NCI-H2081 (cell line): ENCODE measurements around the gene SPON1.
"Not testable (repeated sequence)": the region's sequence is repeated elsewhere in the genome, so short reads cannot be mapped to it uniquely, and the experiment has no call there.

Experiments
- DNase-seq, 2 experiments: peaks; one replicate each; lab custom pipeline; 2025; lab: John Stamatoyannopoulos, UW

SPON1 gene

GRCh38 chr11:13983081-13983751, 20.7 kb downstream of the SPON1 start:
- no peak for DNase-seq

DNA sequence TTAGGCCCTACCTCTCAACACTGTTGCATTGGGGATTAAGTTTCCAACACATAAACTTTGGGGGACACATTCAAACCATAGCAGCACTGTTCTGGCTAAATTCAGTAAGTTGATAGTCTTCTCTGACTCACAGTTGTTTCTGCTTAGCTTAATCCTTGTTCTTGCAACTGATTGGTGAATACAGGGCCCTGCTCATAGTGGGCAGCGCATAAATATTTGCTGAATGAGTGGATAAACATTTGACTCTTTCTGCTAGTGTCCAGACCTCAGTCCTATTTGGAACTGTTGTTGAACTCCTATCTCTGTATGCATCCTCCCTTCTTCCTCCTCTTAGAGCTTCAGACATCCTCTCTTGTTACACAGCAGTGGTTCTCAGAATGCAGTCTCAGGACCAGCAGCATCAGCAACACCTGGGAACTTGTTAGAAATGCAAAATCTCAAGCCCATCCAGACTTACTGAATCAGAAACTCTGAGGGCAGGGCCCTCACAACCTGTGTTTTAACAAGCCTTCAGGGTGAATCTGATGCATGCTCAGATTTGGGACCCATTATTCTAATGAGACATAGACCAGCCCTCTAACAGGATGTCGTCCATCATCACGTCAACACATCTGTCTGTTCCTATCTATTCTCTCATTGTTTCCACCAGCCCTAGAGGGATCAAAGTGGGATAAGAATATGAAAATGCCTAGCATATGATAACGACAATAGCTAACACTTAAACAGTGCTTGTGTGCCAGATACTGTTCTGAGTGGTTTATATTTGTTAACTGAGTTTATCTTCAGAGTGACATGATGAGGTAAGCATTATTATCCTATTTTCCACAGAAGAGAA, 22.3 kb downstream of the SPON1 start:
- DNase-seq: no peak

DNA sequence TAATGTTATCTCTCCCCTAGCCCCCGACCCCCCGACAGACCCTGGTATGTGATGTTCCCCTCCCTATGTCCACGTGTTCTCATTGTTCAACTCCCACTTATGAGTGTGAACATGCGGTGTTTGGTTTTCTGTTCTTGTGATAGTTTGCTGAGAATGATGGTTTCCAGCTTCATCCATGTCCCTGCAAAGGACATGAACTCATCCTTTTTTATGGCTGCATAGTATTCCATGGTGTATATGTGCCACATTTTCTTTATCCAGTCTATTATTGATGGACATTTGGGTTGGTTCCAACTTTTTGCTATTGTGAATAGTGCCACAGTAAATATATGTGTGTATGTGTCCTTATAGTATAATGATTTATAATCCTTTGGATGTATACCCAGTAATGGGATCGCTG, 24.2 kb downstream of the SPON1 start:
- not testable (repeated sequence) for DNase-seq

GRCh38 chr11:13992158-13992856, 29.8 kb downstream of the SPON1 start:
- not testable (repeated sequence) for DNase-seq

GRCh38 chr11:13993096-13993765, 30.7 kb downstream of the SPON1 start:
- DNase-seq: no peak

- no peak for DNase-seq
These were observed 35.4 kb downstream of the SPON1 start for GRCh38 chr11:13997881-13998280.

DNA sequence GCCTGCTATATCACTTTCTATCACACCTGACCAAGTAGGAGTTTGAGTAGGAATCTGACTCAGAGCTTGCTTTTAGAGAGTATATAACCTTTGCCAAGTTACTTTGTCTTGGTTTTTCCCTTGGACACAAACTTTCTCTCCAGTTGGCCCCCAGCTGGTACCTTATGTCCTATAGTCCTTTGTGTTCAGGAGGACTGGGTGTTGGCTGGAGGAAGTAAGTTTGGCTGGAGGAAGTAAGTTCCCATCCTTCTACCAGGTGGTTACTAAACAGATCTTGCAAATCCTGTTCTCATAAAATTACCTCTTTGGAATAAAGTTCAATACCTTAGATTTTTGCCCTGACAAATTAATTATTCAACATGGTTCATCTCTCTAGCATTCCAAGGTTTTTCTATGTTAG, 37.2 kb downstream of the SPON1 start:
- DNase-seq: no peak

DNA sequence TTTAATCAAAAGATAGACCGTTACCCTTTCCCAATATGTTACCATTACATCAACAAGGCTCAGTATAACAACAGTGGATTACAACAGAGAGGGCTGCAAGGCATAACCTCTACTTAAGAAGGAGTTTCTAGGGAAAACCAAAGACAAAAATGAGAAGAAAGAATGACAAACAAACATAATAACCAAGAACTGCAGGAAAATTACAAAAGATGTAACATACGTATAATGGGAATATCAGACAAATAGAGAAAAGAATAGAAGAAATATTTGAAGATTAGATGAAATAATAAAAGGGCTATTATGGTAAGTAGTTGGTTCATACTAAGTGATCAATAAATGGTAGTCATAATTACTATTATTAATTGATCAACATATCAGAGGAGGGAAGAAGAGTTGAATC, 39.1 kb downstream of the SPON1 start:
- DNase-seq: no peak

DNA sequence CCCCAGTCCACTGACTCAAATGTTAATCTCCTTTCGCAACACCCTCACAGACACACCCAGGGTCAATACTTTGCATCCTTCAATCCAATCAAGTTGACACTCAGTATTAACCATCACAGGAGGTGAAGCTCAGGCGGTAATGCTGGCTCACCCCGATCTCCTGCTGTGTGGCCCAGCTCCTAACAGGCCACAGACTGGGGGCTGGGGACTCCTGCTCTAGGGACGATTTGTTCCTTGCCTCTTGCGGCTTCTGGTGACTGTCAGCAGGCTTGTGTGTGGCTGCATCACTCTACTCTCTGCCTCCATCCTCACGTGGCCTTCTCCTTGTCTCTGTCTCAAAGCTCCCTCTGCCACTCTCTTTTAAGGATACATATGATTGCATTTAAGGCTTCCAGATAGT, 45.0 kb downstream of the SPON1 start:
- no peak for DNase-seq

GRCh38 chr11:14010665-14011064, 48.1 kb downstream of the SPON1 start:
- no peak for DNase-seq

GRCh38 chr11:14012846-14013245, 50.3 kb downstream of the SPON1 start:
- DNase-seq: no peak

GRCh38 chr11:14015711-14016110, 53.2 kb downstream of the SPON1 start:
- no peak for DNase-seq

- no peak for DNase-seq
These were observed 55.9 kb downstream of the SPON1 start for GRCh38 chr11:14018441-14018840.

DNA sequence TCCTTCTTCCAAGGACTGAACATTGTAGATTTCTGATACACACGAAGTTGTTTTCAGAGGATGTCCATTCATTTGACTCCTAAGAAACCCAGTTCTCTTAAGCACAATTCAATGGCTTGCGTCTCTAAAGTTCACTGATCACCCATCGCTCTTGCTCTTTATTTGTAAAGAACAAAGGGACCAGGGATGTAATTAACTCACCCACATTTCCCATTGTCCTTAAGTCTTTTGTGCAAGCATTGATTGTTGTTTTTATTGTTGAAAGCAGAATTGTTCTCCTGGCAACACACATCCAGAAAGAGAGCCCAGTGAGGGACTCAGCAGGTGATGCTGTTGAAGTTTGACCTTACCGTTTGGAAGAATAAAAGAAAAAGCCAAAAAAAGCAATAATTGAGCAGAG, 59.2 kb downstream of the SPON1 start:
- DNase-seq: peak; percentile 34 to 56

- no peak for DNase-seq
These were observed 59.7 kb downstream of the SPON1 start for GRCh38 chr11:14022251-14022650.

GRCh38 chr11:14022821-14023220, 60.3 kb downstream of the SPON1 start:
- DNase-seq: no peak

DNA sequence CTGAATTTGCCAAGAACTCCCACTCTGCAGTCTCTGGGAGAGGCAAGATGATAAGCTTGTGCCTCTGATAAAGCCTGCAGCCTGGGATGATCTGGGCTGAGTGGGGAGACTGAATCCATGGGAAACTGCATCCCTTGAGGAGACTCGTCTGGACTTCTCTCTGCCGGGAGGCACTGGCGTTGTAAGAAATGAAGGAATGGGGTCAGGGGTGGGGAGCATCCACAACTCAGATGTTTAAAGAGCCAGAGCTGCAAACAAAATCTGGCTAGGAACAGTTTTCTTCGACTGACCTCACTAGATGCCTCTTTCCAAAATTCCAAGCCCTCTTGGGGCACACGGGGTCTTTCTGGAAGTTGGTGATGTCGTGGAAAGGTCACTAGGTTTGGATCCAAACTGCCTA, 64.4 kb downstream of the SPON1 start:
- no peak for DNase-seq

GRCh38 chr11:14027525-14027924, 65.0 kb downstream of the SPON1 start:
- no peak for DNase-seq

GRCh38 chr11:14029440-14029839, 66.9 kb downstream of the SPON1 start:
- peak in 1 of 2 experiments; percentile 29 for DNase-seq

DNA sequence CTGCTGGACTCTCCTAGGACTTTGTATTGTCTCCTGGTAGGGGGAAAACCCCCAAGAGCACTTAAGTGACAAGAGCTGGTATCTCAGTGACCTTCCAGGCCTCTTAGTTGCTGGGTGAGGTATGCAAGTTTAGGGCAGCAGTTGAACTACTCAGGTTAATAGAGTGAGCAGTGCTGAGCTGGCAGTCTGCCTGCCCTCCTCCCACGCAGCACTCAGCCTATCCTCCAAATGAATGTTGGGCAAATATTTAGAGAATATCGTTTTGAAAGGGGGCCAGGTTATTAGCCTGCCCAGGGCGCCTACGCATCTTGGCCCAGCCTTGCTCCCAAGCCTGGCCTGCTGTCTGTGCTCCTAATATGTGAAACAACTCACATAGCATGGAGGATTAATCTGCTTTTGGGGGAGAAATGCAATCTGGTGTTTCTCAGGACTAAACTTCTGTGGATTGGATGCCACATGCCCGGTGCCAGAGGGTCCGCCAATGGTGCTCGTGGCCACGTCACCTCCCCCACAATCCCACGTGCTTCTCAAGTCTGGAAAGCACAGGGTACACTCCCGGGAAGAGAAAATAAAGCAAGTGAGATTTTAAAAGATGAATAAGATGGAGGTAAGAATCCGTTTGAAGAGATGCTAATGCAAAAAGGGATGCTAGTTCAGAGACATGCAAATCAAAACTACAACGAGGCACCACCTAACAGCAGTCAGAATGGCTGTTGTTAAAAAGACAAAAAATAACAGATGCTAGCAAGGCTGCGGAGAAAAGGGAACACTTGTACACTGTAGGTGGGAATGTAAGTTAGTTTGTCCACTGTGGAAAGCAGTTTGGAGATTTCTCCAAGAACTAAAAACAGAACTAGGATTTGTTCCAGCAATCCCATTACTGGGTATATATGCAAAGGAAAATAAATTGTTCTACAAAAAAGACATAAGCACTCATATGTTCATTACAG, 67.7 kb downstream of the SPON1 start:
- DNase-seq: peak; percentile 78 to 92

- not testable (repeated sequence) for DNase-seq
These were observed 73.0 kb downstream of the SPON1 start for GRCh38 chr11:14035526-14035925.
